MCF 10A (cell line): ENCODE results near the gene NCBP3. TPM values are rescaled to one million over a fixed set of nuclear protein-coding genes. Genes with fewer than 3 reads are reported as not detected.

Source experiments
- BruUV-seq: library from RNA; stranded (reverse); fragments of 400-500 nt; replicated peaks from 2 replicates; lab custom pipeline; 2021; lab: Mats Ljungman, UMichigan
- CTCF ChIA-PET: fragments of 300-600 bp; sonication (Branson Sonifier 250); formaldehyde crosslinking; extraction: SDS; loops from one replicate; lab custom pipeline; 2021; ENCODE audit warnings: antibody characterized with exemption, inconsistent platforms; lab: Yijun Ruan, JAX
- POLR2A ChIA-PET: fragments of 300-600, 350-650 bp; sonication (Branson Sonifier 250); formaldehyde crosslinking; extraction: SDS; loops from one replicate; lab custom pipeline; 2020; ENCODE audit warnings: antibody characterized with exemption, inconsistent platforms; lab: Yijun Ruan, JAX
- DNase-seq: peaks from one replicate; pipeline ENCODE4 v3.0.0-alpha.2; 2018; ENCODE audit not compliant: unreplicated experiment
- H3K27ac Mint-ChIP-seq: one replicate; pipeline ENCODE4 v1.8.0; 2022; ENCODE audit warnings: mild to moderate bottlenecking, low read depth, mixed read lengths; ENCODE audit not compliant: unreplicated experiment
- H3K27me3 Mint-ChIP-seq: one replicate; pipeline ENCODE4 v1.8.0; 2022; ENCODE audit warnings: mixed read lengths; ENCODE audit not compliant: insufficient read depth, unreplicated experiment
- H3K36me3 Mint-ChIP-seq: one replicate; pipeline ENCODE4 v1.8.0; 2022; ENCODE audit warnings: mild to moderate bottlenecking, moderate library complexity, mixed read lengths; ENCODE audit not compliant: insufficient read depth, unreplicated experiment
- H3K4me1 Mint-ChIP-seq: one replicate; pipeline ENCODE4 v1.8.0; 2022; ENCODE audit warnings: mixed read lengths; ENCODE audit not compliant: insufficient read depth, unreplicated experiment
- H3K4me3 Mint-ChIP-seq: one replicate; pipeline ENCODE4 v1.8.0; 2022; ENCODE audit warnings: mild to moderate bottlenecking, moderate library complexity, mixed read lengths; ENCODE audit not compliant: unreplicated experiment
- H3K9me3 Mint-ChIP-seq: one replicate; pipeline ENCODE4 v1.8.0; 2022; ENCODE audit warnings: mixed read lengths; ENCODE audit not compliant: unreplicated experiment
- intact Hi-C: fragments of 100-400 bp; cut with micrococcal nuclease; formaldehyde crosslinking; loops from 2 replicates; pipeline ENCODE4 v1.14.1; 2022
- total RNA-seq: library from RNA; stranded (reverse); gene quantifications from 2 replicates; pipeline ENCODE4 v1.2.3, GENCODE V29; 2022
- TF ChIP-seq, protein P1 (sequence below): fragments of 200-600 bp; IDR thresholded peaks from one replicate; pipeline ENCODE4 v1.8.0; 2022; ENCODE audit warnings: antibody characterized with exemption, mild to moderate bottlenecking; ENCODE audit not compliant: unreplicated experiment

Gene NCBP3
- total RNA-seq, 1 experiment from 2014 or later = 47.1 TPM

GRCh38 chr17:3838206-3838605, 7.8 kb downstream of the NCBP3 start:
- Mint-ChIP-seq H3K4me3 (no peak overlapping the region), H3K9me3 (no peaks in the 10 kb centered on the region), H3K36me3 (peaks cover 72% of the 10 kb centered on the region), H3K27ac (no peak overlapping the region), H3K4me1 (no peaks in the 10 kb centered on the region), H3K27me3 (no peaks in the 10 kb centered on the region)
- TF ChIP-seq, protein P1, sequence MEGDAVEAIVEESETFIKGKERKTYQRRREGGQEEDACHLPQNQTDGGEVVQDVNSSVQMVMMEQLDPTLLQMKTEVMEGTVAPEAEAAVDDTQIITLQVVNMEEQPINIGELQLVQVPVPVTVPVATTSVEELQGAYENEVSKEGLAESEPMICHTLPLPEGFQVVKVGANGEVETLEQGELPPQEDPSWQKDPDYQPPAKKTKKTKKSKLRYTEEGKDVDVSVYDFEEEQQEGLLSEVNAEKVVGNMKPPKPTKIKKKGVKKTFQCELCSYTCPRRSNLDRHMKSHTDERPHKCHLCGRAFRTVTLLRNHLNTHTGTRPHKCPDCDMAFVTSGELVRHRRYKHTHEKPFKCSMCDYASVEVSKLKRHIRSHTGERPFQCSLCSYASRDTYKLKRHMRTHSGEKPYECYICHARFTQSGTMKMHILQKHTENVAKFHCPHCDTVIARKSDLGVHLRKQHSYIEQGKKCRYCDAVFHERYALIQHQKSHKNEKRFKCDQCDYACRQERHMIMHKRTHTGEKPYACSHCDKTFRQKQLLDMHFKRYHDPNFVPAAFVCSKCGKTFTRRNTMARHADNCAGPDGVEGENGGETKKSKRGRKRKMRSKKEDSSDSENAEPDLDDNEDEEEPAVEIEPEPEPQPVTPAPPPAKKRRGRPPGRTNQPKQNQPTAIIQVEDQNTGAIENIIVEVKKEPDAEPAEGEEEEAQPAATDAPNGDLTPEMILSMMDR = no peak
- no TSS peak for BruUV-seq
- no peak for DNase-seq
- ChIA-PET POLR2A (interaction anchor here (0.6 to 1.2 kb wide), 4 partner anchors 10 to 1124 kb away, joined by 3 read pairs; partner anchors contain the start of gene TAX1BP3), CTCF (interaction anchor here (0.5 to 1.3 kb wide), 3 partner anchors 9 to 29 kb away, joined by 3 to 4 read pairs (median 3); no protein-coding TSS in a partner anchor)
- intact Hi-C loops = no loop called here

- Mint-ChIP-seq H3K27ac (no peak overlapping the region), H3K36me3 (peaks cover 67% of the 10 kb centered on the region), H3K27me3 (no peaks in the 10 kb centered on the region), H3K4me3 (no peak overlapping the region), H3K4me1 (no peaks in the 10 kb centered on the region), H3K9me3 (no peaks in the 10 kb centered on the region)
- TF ChIP-seq, protein P1 = no peak
- intact Hi-C loops = no loop called here
- ChIA-PET CTCF (interaction anchor here (0.5 to 1.8 kb wide), 6 partner anchors 8 to 174 kb away, joined by 3 to 12 read pairs (median 4); partner anchors contain the start of gene NCBP3), POLR2A (interaction anchor here (0.6 to 2.5 kb wide), 3 partner anchors 9 to 124 kb away, joined by 3 to 7 read pairs (median 3); partner anchors contain the start of gene NCBP3)
- no TSS peak for BruUV-seq
- no peak for DNase-seq
Observed at GRCh38 chr17:3836551-3836950, 9.5 kb downstream of the NCBP3 start.

GRCh38 chr17:3835410-3836229, 10.4 kb downstream of the NCBP3 start:
- no peaks in the 10 kb centered on the region for H3K4me1 Mint-ChIP-seq
- CTCF ChIA-PET = interaction anchor here (1.0 to 1.8 kb wide), 2 partner anchors 8 to 98 kb away, joined by 3 to 12 read pairs; no protein-coding TSS in a partner anchor
- intact Hi-C loops = no loop called here
- H3K27me3 Mint-ChIP-seq = no peaks in the 10 kb centered on the region
- TF ChIP-seq, protein P1 = no peak
- H3K9me3 Mint-ChIP-seq = no peaks in the 10 kb centered on the region
- no TSS peak for BruUV-seq
- no peak overlapping the region for H3K27ac Mint-ChIP-seq
- DNase-seq = peak; percentile 14
- POLR2A ChIA-PET = interaction anchor here (2.5 kb wide), 1 partner anchor 10 kb away, joined by 7 read pairs; the partner anchor contains the start of gene NCBP3
- no peak overlapping the region for H3K4me3 Mint-ChIP-seq
- H3K36me3 Mint-ChIP-seq = peaks cover 66% of the 10 kb centered on the region

DNA sequence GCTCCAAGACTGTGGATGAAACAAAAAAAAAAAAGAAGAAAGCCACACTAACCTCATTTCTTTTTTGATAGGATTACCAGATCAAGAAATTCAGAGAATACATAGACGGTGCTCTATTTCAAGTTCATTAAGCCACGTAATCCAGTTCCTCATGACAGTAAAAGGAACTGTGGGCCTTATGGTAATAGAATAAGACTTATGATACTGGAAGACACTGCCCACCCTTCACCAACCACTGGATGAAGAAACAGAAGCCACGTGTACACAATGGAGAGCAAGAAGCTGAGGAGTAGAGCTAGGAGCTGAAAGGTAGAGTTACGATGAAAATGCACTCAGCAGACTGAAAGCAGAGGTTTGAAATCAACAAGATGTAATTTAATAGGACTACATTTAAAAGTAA, 11.2 kb downstream of the NCBP3 start:
- TF ChIP-seq, protein P1 = no peak
- Mint-ChIP-seq H3K4me3 (no peak overlapping the region), H3K27ac (no peak overlapping the region), H3K9me3 (no peaks in the 10 kb centered on the region), H3K27me3 (no peaks in the 10 kb centered on the region), H3K4me1 (no peaks in the 10 kb centered on the region), H3K36me3 (peaks cover 71% of the 10 kb centered on the region)
- no peak for DNase-seq
- BruUV-seq = no TSS peak
- CTCF ChIA-PET = interaction anchor here (0.7 to 1.4 kb wide), 4 partner anchors 11 to 176 kb away, joined by 3 to 5 read pairs (median 3); no protein-coding TSS in a partner anchor
- intact Hi-C loops = no loop called here
- POLR2A ChIA-PET = interaction anchor here (0.8 kb wide), 1 partner anchor 65 kb away, joined by 3 read pairs; no protein-coding TSS in a partner anchor
